BLaER1 treated with 17β-estradiol and CSF1 and Interleukin-3, amounts not matched to agents 10 nM and 100 nM (cell line): ENCODE results near the gene FTO.
A peak's percentile ranks its signal among the peaks of the same experiment; 100 is the strongest.

Experiments used
- H3K27ac ChIP-seq, 11 experiments: shearing (Covaris generic); formaldehyde crosslinking; 2 replicates each; pipeline ENCODE4 v1.8.1; 2022
- H3K27me3 ChIP-seq, 11 experiments: shearing (Covaris generic); formaldehyde crosslinking; 2 replicates each; pipeline ENCODE4 v1.8.1; 2022
- H3K36me3 ChIP-seq, 11 experiments: shearing (Covaris generic); formaldehyde crosslinking; 2 replicates each; pipeline ENCODE4 v1.8.1; 2022
- H3K4me1 ChIP-seq, 10 experiments: shearing (Covaris generic); formaldehyde crosslinking; 2 replicates each; pipeline ENCODE4 v1.8.1; 2022
- H3K4me2 ChIP-seq, 11 experiments: shearing (Covaris generic); formaldehyde crosslinking; 2 replicates each; pipeline ENCODE4 v1.8.1; 2022
- H3K4me3 ChIP-seq, 10 experiments: shearing (Covaris generic); formaldehyde crosslinking; 2 replicates each; pipeline ENCODE4 v1.8.1; 2022
- H3K9ac ChIP-seq, 11 experiments: shearing (Covaris generic); formaldehyde crosslinking; 2 replicates each; pipeline ENCODE4 v1.8.1; 2022
- H3K9me3 ChIP-seq, 11 experiments: shearing (Covaris generic); formaldehyde crosslinking; replicated peaks in 1 of 11; 2 replicates each; pipeline ENCODE4 v1.8.1; 2022
- H4K20me1 ChIP-seq, 11 experiments: shearing (Covaris generic); formaldehyde crosslinking; 2 replicates each; pipeline ENCODE4 v1.8.1; 2022
- Cebpa-rat ChIP-seq, 11 experiments: shearing (Covaris generic); IDR thresholded peaks; 2 replicates each; pipeline ENCODE4 v1.8.1; 2022

FTO gene

DNA sequence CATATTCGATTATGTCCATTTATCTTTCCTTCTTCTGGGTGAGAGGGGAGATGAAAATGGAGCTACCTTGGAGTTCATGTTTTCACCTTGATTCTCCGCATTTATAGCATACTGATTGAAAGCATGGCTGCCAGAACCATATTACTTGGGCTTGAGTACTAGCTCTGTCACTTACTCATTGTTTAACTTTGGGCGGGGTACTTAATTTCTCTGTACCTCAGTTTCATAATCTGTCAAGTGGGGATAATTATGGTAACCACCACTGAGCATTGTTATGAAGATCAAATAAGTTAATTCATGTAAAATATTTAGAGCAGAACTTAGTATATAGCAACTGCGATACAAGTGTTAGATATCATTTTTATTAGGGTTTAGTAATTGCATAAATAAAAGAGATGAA lies 65.2 kb downstream of the FTO start:
- peaks cover 0 to 5% (median 0%) of the 10 kb centered on the region in 11 experiments; a peak in 1 of 22 replicates for H3K36me3 ChIP-seq
- peak overlapping the region in 1 of 11 experiments; percentile 1; a peak in 1 of 22 replicates for H3K4me2 ChIP-seq
- TF ChIP-seq Cebpa-rat (IDR thresholded peaks at IDR 0.05), result no peak
- H3K27ac ChIP-seq, result no peak overlapping the region
- H3K4me1 ChIP-seq, result peaks cover 42 to 60% (median 50%) of the 10 kb centered on the region in 10 experiments
- no peaks in the 10 kb centered on the region for H3K27me3 ChIP-seq
- H4K20me1 ChIP-seq, result peaks cover 0 to 82% (median 42%) of the 10 kb centered on the region in 11 experiments; a peak in 13 of 22 replicates
- H3K4me3 ChIP-seq, result no peak overlapping the region
- H3K9me3 ChIP-seq, result no peaks in the 10 kb centered on the region
- H3K9ac ChIP-seq, result no peak overlapping the region

- Histone ChIP-seq H3K36me3 (peaks cover 0 to 5% (median 0%) of the 10 kb centered on the region in 11 experiments; a peak in 1 of 22 replicates), H3K4me1 (peaks cover 48 to 66% (median 56%) of the 10 kb centered on the region in 10 experiments), H3K9me3 (no peaks in the 10 kb centered on the region), H3K4me2 (peak overlapping the region in 6 of 11 experiments; percentile 1 to 45 (median 14); a peak in 4 of 22 replicates), H3K9ac (no peak overlapping the region), H3K27ac (no peak overlapping the region), H4K20me1 (peaks cover 0 to 84% (median 42%) of the 10 kb centered on the region in 11 experiments; a peak in 13 of 22 replicates), H3K27me3 (no peaks in the 10 kb centered on the region), H3K4me3 (no peak overlapping the region)
- no peak for TF ChIP-seq Cebpa-rat (IDR thresholded peaks at IDR 0.05)
Measured at GRCh38 chr16:53769787-53770186, 65.8 kb downstream of the FTO start.

GRCh38 chr16:53770641-53771040 lies 66.7 kb downstream of the FTO start:
- no peak overlapping the region for H3K27ac ChIP-seq

DNA sequence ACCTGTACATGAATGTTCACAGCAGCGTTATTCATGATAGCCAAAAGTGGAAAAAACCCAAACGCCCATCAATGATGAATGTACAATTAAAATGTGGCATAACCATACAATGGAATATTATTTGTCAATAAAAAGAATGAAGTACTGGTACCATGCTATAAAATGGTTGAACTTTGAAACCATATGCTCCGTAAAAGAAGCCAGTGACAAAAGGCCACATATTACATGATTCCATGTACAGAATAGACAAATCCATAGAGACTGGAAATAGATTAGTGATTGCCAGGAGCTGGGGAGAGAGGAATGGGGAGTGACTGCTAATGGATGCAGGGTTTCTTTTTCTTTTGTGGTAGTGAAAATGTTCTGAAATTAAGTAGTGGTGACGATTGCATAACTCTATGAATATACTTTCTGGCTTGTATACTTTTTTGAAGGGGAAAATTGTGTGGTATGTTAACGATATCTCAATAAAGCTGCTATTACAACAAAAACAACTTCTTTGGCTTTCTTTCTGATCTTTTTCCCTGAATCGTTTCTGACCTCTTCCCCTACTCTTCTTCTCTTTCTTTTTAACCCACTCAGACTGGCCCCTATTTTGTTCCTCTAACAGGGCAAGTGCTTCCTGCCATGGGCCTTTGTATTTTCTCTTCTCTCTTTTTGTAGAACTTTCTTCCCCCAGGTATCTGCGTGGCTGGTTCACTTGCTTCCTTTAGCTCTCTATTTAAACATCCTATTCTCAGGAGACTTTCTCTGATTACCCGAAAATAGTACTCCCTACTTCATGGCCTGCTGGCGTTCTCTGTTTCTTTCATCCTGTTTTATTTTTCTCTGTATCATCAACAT lies 67.9 kb downstream of the FTO start:
- Histone ChIP-seq H3K4me1 (peaks cover 69 to 87% (median 76%) of the 10 kb centered on the region in 10 experiments), H3K4me2 (peak overlapping the region; percentile 58 to 88 (median 76)), H3K4me3 (peak overlapping the region in 1 of 10 experiments; percentile 6; a peak in 1 of 20 replicates), H3K9ac (peak overlapping the region in 6 of 11 experiments; percentile 8 to 43 (median 14); a peak in 3 of 22 replicates), H3K27ac (peak overlapping the region in 3 of 11 experiments; percentile 5 to 34 (median 33); a peak in 4 of 22 replicates), H3K9me3 (no peaks in the 10 kb centered on the region), H3K27me3 (no peaks in the 10 kb centered on the region), H4K20me1 (peaks cover 0 to 78% (median 42%) of the 10 kb centered on the region in 11 experiments; a peak in 12 of 22 replicates), H3K36me3 (no peaks in the 10 kb centered on the region)
- TF ChIP-seq Cebpa-rat (IDR thresholded peaks at IDR 0.05), result no peak; a peak in 1 of 22 replicates

More at GRCh38 chr16:53770641-53771040, 66.7 kb downstream of the FTO start:
- peaks cover 0 to 83% (median 43%) of the 10 kb centered on the region in 11 experiments; a peak in 13 of 22 replicates for H4K20me1 ChIP-seq
- peak overlapping the region in 9 of 11 experiments; percentile 3 to 88 (median 68); a peak in 17 of 22 replicates for H3K4me2 ChIP-seq
- H3K4me1 ChIP-seq, result peaks cover 57 to 74% (median 64%) of the 10 kb centered on the region in 10 experiments
- no peak overlapping the region for H3K4me3 ChIP-seq
- peaks cover 0 to 5% (median 0%) of the 10 kb centered on the region in 11 experiments; a peak in 1 of 22 replicates for H3K36me3 ChIP-seq
- H3K9ac ChIP-seq, result no peak overlapping the region
- H3K27me3 ChIP-seq, result no peaks in the 10 kb centered on the region
- H3K9me3 ChIP-seq, result no peaks in the 10 kb centered on the region
- no peak for TF ChIP-seq Cebpa-rat (IDR thresholded peaks at IDR 0.05)

GRCh38 chr16:53773150-53773846 lies 69.3 kb downstream of the FTO start:
- H3K4me2 ChIP-seq, result peak overlapping the region; percentile 67 to 88 (median 77)
- peaks cover 69 to 98% (median 77%) of the 10 kb centered on the region in 10 experiments for H3K4me1 ChIP-seq

GRCh38 chr16:53773881-53774280 lies 69.9 kb downstream of the FTO start:
- Histone ChIP-seq H3K27me3 (no peaks in the 10 kb centered on the region), H3K9me3 (no peaks in the 10 kb centered on the region), H3K4me1 (peaks cover 69 to 98% (median 76%) of the 10 kb centered on the region in 10 experiments), H3K27ac (peak overlapping the region in 5 of 11 experiments; percentile 3 to 38 (median 10); a peak in 5 of 22 replicates), H3K9ac (peak overlapping the region in 5 of 11 experiments; percentile 4 to 47 (median 16); a peak in 7 of 22 replicates), H3K36me3 (no peaks in the 10 kb centered on the region), H3K4me3 (no peak overlapping the region; a peak in 1 of 20 replicates), H4K20me1 (peaks cover 0 to 62% (median 32%) of the 10 kb centered on the region in 11 experiments; a peak in 11 of 22 replicates), H3K4me2 (peak overlapping the region; percentile 67 to 88 (median 77); a peak in 21 of 22 replicates)
- no peak for TF ChIP-seq Cebpa-rat (IDR thresholded peaks at IDR 0.05)

More at GRCh38 chr16:53773150-53773846, 69.3 kb downstream of the FTO start:
- no peak overlapping the region for H3K4me3 ChIP-seq
- H3K27me3 ChIP-seq, result no peaks in the 10 kb centered on the region
- peak overlapping the region in 5 of 11 experiments; percentile 4 to 47 (median 16); a peak in 5 of 22 replicates for H3K9ac ChIP-seq
- H3K27ac ChIP-seq, result peak overlapping the region in 5 of 11 experiments; percentile 3 to 38 (median 10); a peak in 3 of 22 replicates
- peaks cover 0 to 67% (median 38%) of the 10 kb centered on the region in 11 experiments; a peak in 11 of 22 replicates for H4K20me1 ChIP-seq
- H3K9me3 ChIP-seq, result no peaks in the 10 kb centered on the region
- TF ChIP-seq Cebpa-rat (IDR thresholded peaks at IDR 0.05), result no peak
- H3K36me3 ChIP-seq, result no peaks in the 10 kb centered on the region

DNA sequence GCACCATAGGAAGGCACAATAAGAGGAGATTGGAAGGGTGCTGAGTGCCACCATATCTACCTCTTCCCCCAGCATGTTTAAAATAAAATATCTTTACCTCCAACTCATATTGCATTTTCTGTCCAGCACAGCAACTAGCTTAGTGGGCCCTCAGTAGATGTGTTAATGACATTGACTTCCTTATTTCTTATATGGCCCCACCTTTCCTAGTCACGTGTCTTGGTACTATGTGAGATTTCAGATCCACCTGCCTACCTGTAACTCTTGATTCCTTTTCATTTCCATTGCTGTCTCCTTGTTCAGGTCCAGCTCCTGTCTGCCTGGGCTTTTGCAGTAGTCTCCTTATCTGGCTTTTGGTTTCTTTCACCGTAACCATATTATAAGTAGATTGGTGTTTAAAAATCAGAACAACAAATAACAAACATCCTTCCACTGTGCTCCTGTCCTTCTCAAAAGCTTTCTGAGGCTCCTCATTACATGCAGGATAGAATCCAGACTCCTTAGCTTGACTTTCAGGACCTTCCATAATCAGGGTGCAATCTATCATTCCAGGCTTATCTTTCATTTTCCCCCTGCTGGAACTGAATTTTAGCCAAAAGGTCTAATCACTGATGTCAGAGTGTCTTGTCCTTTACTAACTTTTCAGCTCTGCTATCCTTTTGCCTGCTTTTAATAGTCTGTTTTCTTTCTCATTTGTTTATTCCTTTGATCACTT lies 71.3 kb downstream of the FTO start:
- H3K4me1 ChIP-seq, result peaks cover 62 to 100% (median 72%) of the 10 kb centered on the region in 10 experiments
- H3K9me3 ChIP-seq, result no peaks in the 10 kb centered on the region
- peaks cover 0 to 52% (median 32%) of the 10 kb centered on the region in 11 experiments; a peak in 11 of 22 replicates for H4K20me1 ChIP-seq
- TF ChIP-seq Cebpa-rat (IDR thresholded peaks at IDR 0.05), result no peak
- no peak overlapping the region for H3K4me3 ChIP-seq
- H3K36me3 ChIP-seq, result no peaks in the 10 kb centered on the region
- H3K4me2 ChIP-seq, result peak overlapping the region; percentile 67 to 88 (median 77)
- no peak overlapping the region for H3K9ac ChIP-seq
- H3K27me3 ChIP-seq, result no peaks in the 10 kb centered on the region
- H3K27ac ChIP-seq, result peak overlapping the region in 10 of 11 experiments; percentile 22 to 70 (median 62); a peak in 16 of 22 replicates
